Prostate gland (tissue), 2 donors: ENCODE data around the gene PGM1.

Source experiments
- POLR2A ChIP-seq: fragments of 450-650 bp; IDR thresholded peaks from one replicate; pipeline ENCODE4 v1.6.1; 2016; ENCODE audit warnings: antibody characterized with exemption, mild to moderate bottlenecking
- POLR2AphosphoS5 ChIP-seq: sonication (generic); formaldehyde crosslinking; IDR thresholded peaks from one replicate; pipeline ENCODE4 v1.6.1; 2017; ENCODE audit warnings: antibody characterized with exemption
- TF ChIP-seq, protein P1 (sequence below), 4 experiments: fragments of 200-600 bp in 2 of 4; fragments of 450-650 bp in 2 of 4; sonication (generic) in 2 of 4; IDR thresholded peaks; 1 replicate in 3 of 4; 2 replicates in 1 of 4; pipeline ENCODE4 v1.5.1; 2016 to 2019; ENCODE audit warnings: antibody characterized with exemption in 4 of 4, mild to moderate bottlenecking in 2 of 4, moderate library complexity in 2 of 4

DNA sequence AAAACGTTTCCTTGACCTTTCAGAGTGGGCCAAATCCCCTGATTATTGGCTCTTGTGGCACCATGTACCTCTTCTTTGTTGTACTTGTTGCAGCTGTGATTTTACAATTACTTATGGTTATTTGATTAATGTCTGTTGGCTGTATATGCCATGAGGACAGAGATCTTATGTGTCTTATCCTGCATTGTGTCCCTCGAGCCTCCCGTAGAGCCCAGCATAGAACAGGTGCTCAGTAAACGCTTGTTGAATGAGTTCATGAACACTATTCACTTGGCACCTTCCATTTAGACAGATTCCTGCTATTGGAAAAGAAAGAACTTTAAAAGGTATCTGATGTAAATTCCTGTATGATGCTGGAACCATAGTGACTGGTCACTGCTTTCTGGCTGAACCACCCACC lies 48.4 kb downstream of the PGM1 start:
- TF ChIP-seq, protein P1, sequence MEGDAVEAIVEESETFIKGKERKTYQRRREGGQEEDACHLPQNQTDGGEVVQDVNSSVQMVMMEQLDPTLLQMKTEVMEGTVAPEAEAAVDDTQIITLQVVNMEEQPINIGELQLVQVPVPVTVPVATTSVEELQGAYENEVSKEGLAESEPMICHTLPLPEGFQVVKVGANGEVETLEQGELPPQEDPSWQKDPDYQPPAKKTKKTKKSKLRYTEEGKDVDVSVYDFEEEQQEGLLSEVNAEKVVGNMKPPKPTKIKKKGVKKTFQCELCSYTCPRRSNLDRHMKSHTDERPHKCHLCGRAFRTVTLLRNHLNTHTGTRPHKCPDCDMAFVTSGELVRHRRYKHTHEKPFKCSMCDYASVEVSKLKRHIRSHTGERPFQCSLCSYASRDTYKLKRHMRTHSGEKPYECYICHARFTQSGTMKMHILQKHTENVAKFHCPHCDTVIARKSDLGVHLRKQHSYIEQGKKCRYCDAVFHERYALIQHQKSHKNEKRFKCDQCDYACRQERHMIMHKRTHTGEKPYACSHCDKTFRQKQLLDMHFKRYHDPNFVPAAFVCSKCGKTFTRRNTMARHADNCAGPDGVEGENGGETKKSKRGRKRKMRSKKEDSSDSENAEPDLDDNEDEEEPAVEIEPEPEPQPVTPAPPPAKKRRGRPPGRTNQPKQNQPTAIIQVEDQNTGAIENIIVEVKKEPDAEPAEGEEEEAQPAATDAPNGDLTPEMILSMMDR (IDR thresholded peaks at IDR 0.05) = no peak
- TF ChIP-seq POLR2AphosphoS5 = no peak
- TF ChIP-seq POLR2A = no peak
